Muscle of leg (tissue), 11 donors: Measurements from ENCODE around the gene CAMTA1. TPM values are rescaled to one million over a fixed set of nuclear protein-coding genes. Genes with fewer than 3 reads are reported as not detected.

Experiments
- DNase-seq: peaks from one replicate; pipeline ENCODE4 v3.0.0; 2013
- H3K27ac ChIP-seq: one replicate; pipeline ENCODE4 v1.5.1; 2013; ENCODE audit warnings: mild to moderate bottlenecking, low read length, control low read depth
- H3K27me3 ChIP-seq: one replicate; pipeline ENCODE4 v1.6.1; 2013; ENCODE audit warnings: low read length; ENCODE audit not compliant: control insufficient read depth, insufficient read depth
- H3K36me3 ChIP-seq: one replicate; pipeline ENCODE4 v1.6.1; 2013; ENCODE audit warnings: low read length; ENCODE audit not compliant: control insufficient read depth, insufficient read depth
- H3K4me1 ChIP-seq: one replicate; pipeline ENCODE4 v1.6.1; 2013; ENCODE audit warnings: low read length; ENCODE audit not compliant: control insufficient read depth, insufficient read depth
- H3K4me3 ChIP-seq: one replicate; pipeline ENCODE4 v1.5.1; 2013; ENCODE audit warnings: low read length, control low read depth
- H3K9me3 ChIP-seq: replicated peaks from 2 replicates; pipeline ENCODE4 v1.6.1; 2013; ENCODE audit warnings: low read depth, low read length; ENCODE audit not compliant: control insufficient read depth
- WGBS: methylation state at CpG from one replicate; pipeline ENCODE4 v1.1.5; 2013; ENCODE audit warnings: missing lambda C conversion rate; ENCODE audit not compliant: insufficient coverage; 5-methylcytosine and 5-hydroxymethylcytosine counted together
- polyA plus RNA-seq, 8 donors: library from polyadenylated mRNA; unstranded; fragments of 120-200 nt; gene quantifications; one replicate each; pipeline versions ENCODE4 v1.2.1 to v1.2.3, GENCODE V29; 2013; ENCODE audit warnings: inconsistent platforms in 1 of 8, low replicate concordance in 1 of 8; ENCODE audit not compliant: insufficient read length in 8 of 8, insufficient read depth in 1 of 8
- total RNA-seq: library from RNA; stranded (reverse); fragments of 120-200 nt; gene quantifications from one replicate; pipeline ENCODE4 v1.2.4, GENCODE V29; 2013

Gene CAMTA1
- total and polyA plus RNA-seq, 9 donors, result 36.4 to 56.4 (median 47.7) TPM

- no peak overlapping the region for H3K4me3 ChIP-seq
- H3K4me1 ChIP-seq, result peaks cover 33% of the 10 kb centered on the region
- no peak overlapping the region for H3K27ac ChIP-seq
- WGBS, result 69% methylated on average over 4 of the region's 7 CpGs
- peaks cover 7% of the 10 kb centered on the region for H3K27me3 ChIP-seq
- no peak for DNase-seq
- no peaks in the 10 kb centered on the region for H3K9me3 ChIP-seq
- H3K36me3 ChIP-seq, result no peaks in the 10 kb centered on the region
Measured at GRCh38 chr1:7458946-7459345, 673.7 kb downstream of the CAMTA1 start.

GRCh38 chr1:7459914-7460313, 674.7 kb downstream of the CAMTA1 start:
- Histone ChIP-seq H3K4me1 (peaks cover 26% of the 10 kb centered on the region), H3K27me3 (peaks cover 7% of the 10 kb centered on the region), H3K4me3 (no peak overlapping the region), H3K36me3 (no peaks in the 10 kb centered on the region), H3K9me3 (no peaks in the 10 kb centered on the region), H3K27ac (no peak overlapping the region)
- DNase-seq, result no peak
- 78% methylated on average over 10 of the region's 11 CpGs for WGBS

- Histone ChIP-seq H3K9me3 (no peaks in the 10 kb centered on the region), H3K27me3 (peaks cover 7% of the 10 kb centered on the region), H3K4me1 (peaks cover 18% of the 10 kb centered on the region), H3K4me3 (no peak overlapping the region), H3K27ac (no peak overlapping the region), H3K36me3 (no peaks in the 10 kb centered on the region)
- 35% methylated on average over 4 of the region's 6 CpGs for WGBS
- no peak for DNase-seq
Measured at GRCh38 chr1:7460807-7461206, 675.6 kb downstream of the CAMTA1 start.

GRCh38 chr1:7462617-7463016, 677.4 kb downstream of the CAMTA1 start:
- DNase-seq, result no peak
- Histone ChIP-seq H3K4me3 (no peak overlapping the region), H3K4me1 (peaks cover 8% of the 10 kb centered on the region), H3K36me3 (no peaks in the 10 kb centered on the region), H3K9me3 (no peaks in the 10 kb centered on the region), H3K27ac (no peak overlapping the region), H3K27me3 (peaks cover 6% of the 10 kb centered on the region)
- WGBS, result 73% methylated on average over 4 of the region's 10 CpGs

GRCh38 chr1:7463526-7463925, 678.3 kb downstream of the CAMTA1 start:
- H3K36me3 ChIP-seq, result no peaks in the 10 kb centered on the region
- no peak for DNase-seq
- peaks cover 2% of the 10 kb centered on the region for H3K27me3 ChIP-seq
- 85% methylated on average over 2 of the region's 7 CpGs for WGBS
- H3K9me3 ChIP-seq, result no peaks in the 10 kb centered on the region
- no peak overlapping the region for H3K4me3 ChIP-seq
- H3K4me1 ChIP-seq, result peaks cover 10% of the 10 kb centered on the region
- H3K27ac ChIP-seq, result no peak overlapping the region

GRCh38 chr1:7464736-7465135, 679.5 kb downstream of the CAMTA1 start:
- Histone ChIP-seq H3K4me3 (no peak overlapping the region), H3K36me3 (no peaks in the 10 kb centered on the region), H3K4me1 (peaks cover 16% of the 10 kb centered on the region), H3K27me3 (no peaks in the 10 kb centered on the region), H3K9me3 (no peaks in the 10 kb centered on the region), H3K27ac (no peak overlapping the region)
- no peak for DNase-seq
- 65% methylated on average over 10 of the region's 12 CpGs for WGBS

GRCh38 chr1:7467476-7468175, 682.4 kb downstream of the CAMTA1 start:
- Histone ChIP-seq H3K4me3 (no peak overlapping the region), H3K4me1 (peaks cover 39% of the 10 kb centered on the region), H3K27me3 (no peaks in the 10 kb centered on the region), H3K9me3 (no peaks in the 10 kb centered on the region), H3K27ac (no peak overlapping the region), H3K36me3 (no peaks in the 10 kb centered on the region)
- no peak for DNase-seq
- WGBS, result 95% methylated on average over 25 of the region's 27 CpGs

GRCh38 chr1:7468248-7468647, 683.0 kb downstream of the CAMTA1 start:
- Histone ChIP-seq H3K9me3 (no peaks in the 10 kb centered on the region), H3K27me3 (no peaks in the 10 kb centered on the region), H3K36me3 (no peaks in the 10 kb centered on the region), H3K4me3 (no peak overlapping the region), H3K27ac (no peak overlapping the region), H3K4me1 (peaks cover 43% of the 10 kb centered on the region)
- DNase-seq, result peak; percentile 22
- 72% methylated on average over 9 of the region's 9 CpGs for WGBS

GRCh38 chr1:7469255-7469938, 684.1 kb downstream of the CAMTA1 start:
- DNase-seq, result peak; percentile 81
- 8% methylated on average over 8 of the region's 13 CpGs for WGBS
- Histone ChIP-seq H3K27me3 (no peaks in the 10 kb centered on the region), H3K9me3 (no peaks in the 10 kb centered on the region), H3K4me3 (no peak overlapping the region), H3K36me3 (no peaks in the 10 kb centered on the region), H3K4me1 (peaks cover 45% of the 10 kb centered on the region), H3K27ac (peak overlapping the region; percentile 24)

GRCh38 chr1:7470904-7471638, 685.8 kb downstream of the CAMTA1 start:
- Histone ChIP-seq H3K4me1 (peaks cover 45% of the 10 kb centered on the region), H3K27me3 (no peaks in the 10 kb centered on the region), H3K4me3 (no peak overlapping the region), H3K36me3 (no peaks in the 10 kb centered on the region), H3K27ac (peak overlapping the region; percentile 20), H3K9me3 (no peaks in the 10 kb centered on the region)
- DNase-seq, result peak; percentile 84
- 44% methylated on average over 11 of the region's 12 CpGs for WGBS
